H1 (cell line): Measurements from ENCODE around the gene DENND6B. TPM values are rescaled to one million over a fixed set of nuclear protein-coding genes. Genes with fewer than 3 reads are reported as not detected.

Source experiments
- CTCF ChIA-PET: fragments of 300-600 bp; sonication (Branson Sonifier 250); formaldehyde crosslinking; loops from one replicate; lab custom pipeline; 2021; ENCODE audit not compliant: partially characterized antibody; lab: Charles Lee
- POLR2A ChIA-PET: fragments of 300-600 bp; sonication (Branson Sonifier 250); formaldehyde crosslinking; loops from one replicate; lab custom pipeline; 2021; ENCODE audit warnings: inconsistent platforms; ENCODE audit not compliant: partially characterized antibody; lab: Charles Lee
- DNase-seq, 2 experiments: peaks; one replicate each; pipeline versions ENCODE4 v3.0.0 to v3.0.0-alpha.2; 2010 to 2022; ENCODE audit warnings: low spot score in 2 of 2, low read depth in 1 of 2, mixed read lengths in 1 of 2
- FAIRE-seq: peaks from 2 replicates; lab custom pipeline; 2011; peaks lifted over from hg19 to GRCh38; lab: Jason Lieb, UNC
- H2AFZ ChIP-seq: 2 replicates; pipeline ENCODE4 v1.8.1; 2012; ENCODE audit warnings: low read length, inconsistent platforms
- H2AK5ac ChIP-seq: 2 replicates; pipeline ENCODE4 v1.6.1; 2013; ENCODE audit warnings: low read depth, low read length
- H2BK120ac ChIP-seq: replicated peaks from 2 replicates; pipeline ENCODE3; 2013; ENCODE audit warnings: low read depth, low read length, inconsistent platforms
- H2BK12ac ChIP-seq: 2 replicates; pipeline ENCODE4 v1.6.1; 2013; ENCODE audit warnings: low read depth, low read length
- H2BK15ac ChIP-seq: 2 replicates; pipeline ENCODE4 v1.6.1; 2013; ENCODE audit warnings: low read length
- H2BK20ac ChIP-seq: 2 replicates; pipeline ENCODE4 v1.6.1; 2013; ENCODE audit warnings: low read length
- H2BK5ac ChIP-seq: 2 replicates; pipeline ENCODE4 v1.6.1; 2013; ENCODE audit warnings: low read depth, low read length
- H3K14ac ChIP-seq: 2 replicates; pipeline ENCODE4 v1.6.1; 2013; ENCODE audit warnings: inconsistent platforms; ENCODE audit not compliant: insufficient read length
- H3K18ac ChIP-seq: 2 replicates; pipeline ENCODE4 v1.6.1; 2013; ENCODE audit warnings: low read length; ENCODE audit errors: extremely low read depth
- H3K23ac ChIP-seq: 2 replicates; pipeline ENCODE4 v1.6.1; 2013; ENCODE audit warnings: inconsistent platforms; ENCODE audit not compliant: insufficient read length
- H3K23me2 ChIP-seq: 2 replicates; pipeline ENCODE4 v1.6.1; 2013; ENCODE audit warnings: low read depth, low read length
- H3K27ac ChIP-seq: 2 replicates; pipeline ENCODE4 v1.6.1; 2011; ENCODE audit warnings: low read depth, low read length, inconsistent platforms
- H3K27me3 ChIP-seq, 4 experiments: replicated peaks in 1 of 4; 1 replicate in 1 of 4; 2 replicates in 3 of 4; pipeline versions ENCODE4 v1.6.1 to v1.8.1; 2011 to 2013; ENCODE audit warnings: low read length in 3 of 4, mild to moderate bottlenecking in 3 of 4, inconsistent platforms in 2 of 4, mixed read lengths in 2 of 4, moderate library complexity in 1 of 4; ENCODE audit not compliant: control insufficient read depth in 3 of 4, insufficient read depth in 3 of 4; ENCODE audit errors: extremely low read depth in 1 of 4
- H3K36me3 ChIP-seq, 4 experiments: 2 replicates each; pipeline versions ENCODE4 v1.6.1 to v1.8.1; 2011 to 2013; ENCODE audit warnings: mild to moderate bottlenecking in 4 of 4, low read length in 3 of 4, moderate library complexity in 2 of 4, control low read depth in 1 of 4, inconsistent platforms in 1 of 4; ENCODE audit not compliant: insufficient read depth in 4 of 4, control insufficient read depth in 2 of 4
- H3K4ac ChIP-seq: replicated peaks from 2 replicates; pipeline ENCODE3; 2013; ENCODE audit warnings: low read length, low read depth, mixed read lengths, inconsistent platforms; ENCODE audit not compliant: insufficient read length
- H3K4me1 ChIP-seq, 4 experiments: replicated peaks in 1 of 4; 1 replicate in 1 of 4; 2 replicates in 3 of 4; pipeline versions ENCODE4 v1.6.1 to v1.8.1; 2011 to 2013; ENCODE audit warnings: low read length in 3 of 4, inconsistent platforms in 2 of 4, mixed read lengths in 1 of 4; ENCODE audit not compliant: insufficient read depth in 4 of 4, control insufficient read depth in 3 of 4
- H3K4me2 ChIP-seq, 2 experiments: 2 replicates each; pipeline versions ENCODE4 v1.6.1 to v1.8.1; 2011 to 2013; ENCODE audit warnings: low read depth in 2 of 2, low read length in 2 of 2, control low read depth in 1 of 2, inconsistent platforms in 1 of 2, mild to moderate bottlenecking in 1 of 2; ENCODE audit not compliant: insufficient read depth in 1 of 2
- H3K4me3 ChIP-seq, 4 experiments: fragments of 200-600, 300-600 bp in 1 of 4; sonication (generic), shearing (Covaris generic), sonication (Bioruptor Twin) in 1 of 4; 2 replicates each; pipeline versions ENCODE4 v1.5.1 to v1.8.1; 2011 to 2016; ENCODE audit warnings: low read length in 4 of 4, low read depth in 3 of 4, control low read depth in 2 of 4, inconsistent platforms in 2 of 4, mild to moderate bottlenecking in 2 of 4, mixed read lengths in 1 of 4, moderate library complexity in 1 of 4; ENCODE audit not compliant: insufficient read depth in 2 of 4; ENCODE audit errors: extremely low read depth in 1 of 4
- H3K56ac ChIP-seq: replicated peaks from 2 replicates; pipeline ENCODE3; 2013; ENCODE audit warnings: low read depth, mild to moderate bottlenecking, mixed read lengths, low read length, inconsistent platforms; ENCODE audit not compliant: insufficient read length
- H3K79me1 ChIP-seq: 2 replicates; pipeline ENCODE4 v1.6.1; 2013; ENCODE audit warnings: low read depth, low read length, control low read depth
- H3K79me2 ChIP-seq, 2 experiments: 2 replicates each; pipeline versions ENCODE4 v1.6.1 to v1.8.1; 2012 to 2013; ENCODE audit warnings: low read length in 2 of 2, mild to moderate bottlenecking in 2 of 2, inconsistent platforms in 1 of 2; ENCODE audit not compliant: insufficient read depth in 2 of 2, control insufficient read depth in 1 of 2
- H3K9ac ChIP-seq, 4 experiments: replicated peaks in 1 of 4; 1 replicate in 1 of 4; 2 replicates in 3 of 4; pipeline versions ENCODE4 v1.6.1 to v1.8.1; 2011 to 2013; ENCODE audit warnings: low read depth in 3 of 4, low read length in 3 of 4, control low read depth in 2 of 4, mild to moderate bottlenecking in 2 of 4, moderate library complexity in 2 of 4, inconsistent platforms in 1 of 4; ENCODE audit errors: extremely low read depth in 1 of 4
- H3K9me3 ChIP-seq, 2 experiments: 2 replicates each; pipeline versions ENCODE4 v1.6.1 to v1.8.1; 2012 to 2013; ENCODE audit warnings: mild to moderate bottlenecking in 2 of 2, moderate library complexity in 2 of 2, control low read depth in 1 of 2, inconsistent platforms in 1 of 2, low read depth in 1 of 2, low read length in 1 of 2, mixed read lengths in 1 of 2; ENCODE audit not compliant: insufficient read depth in 2 of 2
- H4K20me1 ChIP-seq, 2 experiments: replicated peaks in 1 of 2; 2 replicates each; pipeline versions ENCODE3 to v1.8.1; 2011 to 2013; ENCODE audit warnings: inconsistent platforms in 2 of 2, low read length in 2 of 2, mild to moderate bottlenecking in 1 of 2; ENCODE audit not compliant: insufficient read depth in 2 of 2, control insufficient read depth in 1 of 2
- H4K5ac ChIP-seq: 2 replicates; pipeline ENCODE4 v1.6.1; 2013; ENCODE audit warnings: low read length, low read depth, mixed read lengths, inconsistent platforms; ENCODE audit not compliant: insufficient read length
- H4K8ac ChIP-seq: 2 replicates; pipeline ENCODE4 v1.8.0; 2013; ENCODE audit warnings: mild to moderate bottlenecking, moderate library complexity, low read length, inconsistent platforms; ENCODE audit not compliant: insufficient read depth; ENCODE audit errors: extremely low read depth
- H4K91ac ChIP-seq: replicated peaks from 2 replicates; pipeline ENCODE3; 2013; ENCODE audit warnings: low read length, mixed read lengths, inconsistent platforms; ENCODE audit not compliant: insufficient read length
- JUN ChIP-seq: IDR thresholded peaks from 2 replicates; pipeline ENCODE4 v1.6.1; 2011; ENCODE audit warnings: low read depth, mild to moderate bottlenecking, improper control_type of control experiment, low read length
- WGBS, 2 experiments: shearing (Covaris generic) in 1 of 2; methylation state at CpG; one replicate each; pipeline versions ENCODE4 v1.1.6 to v1.1.7; 2013 to 2015; ENCODE audit warnings: low lambda C conversion rate in 2 of 2, mixed read lengths in 2 of 2, inconsistent platforms in 1 of 2, low coverage in 1 of 2, missing lambda C conversion rate in 1 of 2; ENCODE audit not compliant: insufficient replicate concordance in 2 of 2, insufficient coverage in 1 of 2, insufficient read length in 1 of 2; ENCODE audit errors: extremely low coverage in 1 of 2, missing lambda C conversion rate in 1 of 2; 5-methylcytosine and 5-hydroxymethylcytosine counted together
- polyA plus RNA-seq, 7 experiments: library from polyadenylated mRNA; depleted of rRNA in 3 of 7; stranded (reverse) in 5 of 7; unstranded in 2 of 7; fragments of >200 nt in 5 of 7; fragments of 200-250 nt in 2 of 7; gene quantifications; 1 replicate in 5 of 7; 2 replicates in 1 of 7; 4 replicates in 1 of 7; pipeline versions ENCODE4 v1.2.1 to v1.2.3, GENCODE V29; 2011 to 2013; ENCODE audit warnings: missing spikeins in 2 of 7, mixed read lengths in 2 of 7
- total RNA-seq: library from RNA; stranded (reverse); fragmentation: NEBNext Ultra II Directional; extraction: Animal tissue kit (Norgen Biotek cat#: 25700); gene quantifications from 2 replicates; pipeline ENCODE4 v1.2.1, GENCODE V29; 2021

Gene DENND6B
- total and polyA plus RNA-seq, 2 of the 8 experiments (the other 6 are each of a cell fraction or from before 2014, with no cell fraction given) = 1.1 to 1.9 TPM

GRCh38 chr22:50283821-50284220 lies 43.0 kb downstream of the DENND6B start:
- DNase-seq = no peak
- TF ChIP-seq JUN = no peak
- Histone ChIP-seq H3K27me3 (no peaks in the 10 kb centered on the region), H2AK5ac (no peak overlapping the region), H2BK12ac (no peak overlapping the region), H4K5ac (no peak overlapping the region), H3K23me2 (no peaks in the 10 kb centered on the region), H4K8ac (no peak overlapping the region), H3K9me3 (no peaks in the 10 kb centered on the region; a peak in 1 of 4 replicates), H3K4me2 (no peak overlapping the region), H3K4me3 (no peak overlapping the region), H3K79me2 (no peaks in the 10 kb centered on the region), H4K20me1 (peaks cover 2 to 11% of the 10 kb centered on the region in 2 experiments), H3K18ac (no peak overlapping the region), H4K91ac (no peak overlapping the region), H2AFZ (no peak overlapping the region), H3K36me3 (peaks cover 21 to 83% (median 27%) of the 10 kb centered on the region in 4 experiments), H2BK5ac (no peak overlapping the region), H3K4ac (no peak overlapping the region), H3K9ac (no peak overlapping the region), H3K79me1 (no peaks in the 10 kb centered on the region), H2BK15ac (no peak overlapping the region), H3K14ac (no peak overlapping the region), H3K27ac (no peak overlapping the region), H2BK20ac (no peak overlapping the region), H3K23ac (no peak overlapping the region), H3K56ac (no peak overlapping the region), H3K4me1 (peaks cover 0 to 2% (median 0%) of the 10 kb centered on the region in 4 experiments; a peak in 2 of 7 replicates), H2BK120ac (no peak overlapping the region)
- WGBS, 2 experiments = 96% methylated on average over 21 of the region's 30 CpGs; no CpG with 5 or more reads in 1 of the 2 experiments
- CTCF ChIA-PET = interaction anchor here (2.2 kb wide), 1 partner anchor 57 kb away, joined by 5 read pairs; no protein-coding TSS in a partner anchor
- POLR2A ChIA-PET = no interaction called here
- no peak for FAIRE-seq
